ENCODE results near the gene ANGPTL8. TPM values are rescaled to one million over a fixed set of nuclear protein-coding genes. Genes with fewer than 3 reads are reported as not detected.

Gene ANGPTL8
- total and polyA plus RNA-seq, 2 experiments from 2014 or later, result not detected

- Histone ChIP-seq H2AFZ (no peak overlapping the region), H3F3A (replicated peaks; ENCODE audit: low read depth) (0 out of 2 replicates have a peak, but pooled peaks cover 3% of the 10 kb centered on the region), H3K36me3 (ENCODE audit: insufficient read depth) (peaks cover 6% of the 10 kb centered on the region; the same call in 1 of the 2 replicates), H3K4me1 (ENCODE audit: insufficient read depth) (no peaks in the 10 kb centered on the region), H4K20me1 (replicated peaks; ENCODE audit: insufficient read depth) (no peaks in the 10 kb centered on the region; the same call in 1 of the 2 replicates), H3K27ac (ENCODE audit: low read depth) (no peak overlapping the region), H3K27me3 (ENCODE audit: insufficient read depth) (no peaks in the 10 kb centered on the region), H3K9me2 (ENCODE audit: insufficient read depth) (no peaks in the 10 kb centered on the region), H3K79me2 (replicated peaks; ENCODE audit: insufficient read depth) (no peaks in the 10 kb centered on the region), H3K4me2 (no peak overlapping the region), H3K4me3 (no peak overlapping the region)
- Mint-ChIP-seq H3K27me3 (ENCODE audit: insufficient read depth, low read depth, poor library complexity) (peaks cover 5% of the 10 kb centered on the region), H3K9me3 (no peaks in the 10 kb centered on the region), H3K27ac (no peak overlapping the region), H3K4me3 (no peak overlapping the region), H3K36me3 (ENCODE audit: low read depth) (peaks cover 41% of the 10 kb centered on the region), H3K4me1 (no peaks in the 10 kb centered on the region)
- ATAC-seq (no peak), DNase-seq (ENCODE audit: low spot score) (no peak)
- no peak for TF ChIP-seq STAT1 (IDR thresholded peaks at IDR 0.05; ENCODE audit: unreplicated experiment)
- no peak for TF ChIP-seq POLR2AphosphoS5 (IDR thresholded peaks at IDR 0.05; ENCODE audit: low read depth)
- TF ChIP-seq REST (IDR thresholded peaks at IDR 0.05; ENCODE audit: unreplicated experiment), result no peak
- no peak for TF ChIP-seq JUNB (IDR thresholded peaks at IDR 0.05; ENCODE audit: unreplicated experiment)
- TF ChIP-seq CREB1 (CRISPR knock-in tag; IDR thresholded peaks at IDR 0.05; ENCODE audit: low read depth), result no peak
- TF ChIP-seq ZNF114 (CRISPR knock-in tag; IDR thresholded peaks at IDR 0.05), result no peak
- TF ChIP-seq ZNF462 (CRISPR knock-in tag; IDR thresholded peaks at IDR 0.05), result no peak
- TF ChIP-seq ETS1 (IDR thresholded peaks at IDR 0.05), result no peak
- no peak for TF ChIP-seq EZH2 (IDR thresholded peaks at IDR 0.05; ENCODE audit: low read depth, unreplicated experiment)
- TF ChIP-seq CTCF (conservative IDR thresholded peaks at IDR 0.05; ENCODE audit: low read depth in 2 of 2), result no peak
Measured at GRCh38 chr19:11247391-11247790, 8.0 kb downstream of the ANGPTL8 start.
